RWPE1 (cell line): Measurements from ENCODE around the gene TEX2.
"Not testable (repeated sequence)": the region's sequence is repeated elsewhere in the genome, so short reads cannot be mapped to it uniquely, and the experiment has no call there.

Source experiments
- CTCF ChIA-PET: fragments of 350-600 bp; sonication (Branson Sonifier 250); formaldehyde crosslinking; extraction: SDS; loops from one replicate; lab custom pipeline; 2021; lab: Yijun Ruan, JAX
- POLR2A ChIA-PET: fragments of 400-600 bp; formaldehyde crosslinking; extraction: SDS; loops from one replicate; lab custom pipeline; 2020; ENCODE audit warnings: antibody characterized with exemption; ENCODE audit not compliant: low non-redundant PET; lab: Yijun Ruan, JAX
- DNase-seq: peaks from one replicate; pipeline ENCODE4 v3.0.0; 2012; ENCODE audit warnings: low spot score
- H3K27ac ChIP-seq: fragments of 450-650 bp; 2 replicates; pipeline ENCODE4 v1.5.1; 2017
- TF ChIP-seq, protein P1 (sequence below): fragments of 450-650 bp; conservative IDR thresholded peaks from 2 replicates; pipeline ENCODE4 v1.5.1; 2017; ENCODE audit warnings: low read depth, mild to moderate bottlenecking

Gene TEX2

GRCh38 chr17:64226132-64226531 is 36.9 kb downstream of the TEX2 start:
- ChIA-PET POLR2A (no interaction called here), CTCF (no interaction called here)
- TF ChIP-seq, protein P1, sequence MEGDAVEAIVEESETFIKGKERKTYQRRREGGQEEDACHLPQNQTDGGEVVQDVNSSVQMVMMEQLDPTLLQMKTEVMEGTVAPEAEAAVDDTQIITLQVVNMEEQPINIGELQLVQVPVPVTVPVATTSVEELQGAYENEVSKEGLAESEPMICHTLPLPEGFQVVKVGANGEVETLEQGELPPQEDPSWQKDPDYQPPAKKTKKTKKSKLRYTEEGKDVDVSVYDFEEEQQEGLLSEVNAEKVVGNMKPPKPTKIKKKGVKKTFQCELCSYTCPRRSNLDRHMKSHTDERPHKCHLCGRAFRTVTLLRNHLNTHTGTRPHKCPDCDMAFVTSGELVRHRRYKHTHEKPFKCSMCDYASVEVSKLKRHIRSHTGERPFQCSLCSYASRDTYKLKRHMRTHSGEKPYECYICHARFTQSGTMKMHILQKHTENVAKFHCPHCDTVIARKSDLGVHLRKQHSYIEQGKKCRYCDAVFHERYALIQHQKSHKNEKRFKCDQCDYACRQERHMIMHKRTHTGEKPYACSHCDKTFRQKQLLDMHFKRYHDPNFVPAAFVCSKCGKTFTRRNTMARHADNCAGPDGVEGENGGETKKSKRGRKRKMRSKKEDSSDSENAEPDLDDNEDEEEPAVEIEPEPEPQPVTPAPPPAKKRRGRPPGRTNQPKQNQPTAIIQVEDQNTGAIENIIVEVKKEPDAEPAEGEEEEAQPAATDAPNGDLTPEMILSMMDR, result no peak
- DNase-seq, result no peak
- H3K27ac ChIP-seq, result no peak overlapping the region

DNA sequence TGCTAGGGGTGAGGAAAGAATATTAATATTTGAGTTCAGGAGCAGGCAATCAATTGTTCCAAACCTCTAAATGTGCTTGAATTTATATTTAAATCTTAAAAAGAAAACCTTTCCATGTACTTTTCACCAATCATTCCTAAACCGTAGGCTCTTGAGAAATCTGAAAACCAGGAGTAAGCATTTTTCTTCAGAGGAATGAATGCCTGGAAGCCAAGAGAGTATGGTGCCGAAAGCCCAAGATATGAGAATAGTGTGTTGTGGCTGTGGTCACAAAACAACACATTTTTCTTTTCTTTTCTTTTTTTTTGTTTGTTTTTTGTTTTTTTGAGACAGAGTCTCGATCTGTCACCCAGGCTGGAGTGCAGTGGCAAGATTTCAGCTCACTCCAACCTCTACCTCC is 37.6 kb downstream of the TEX2 start:
- ChIA-PET CTCF (no interaction called here), POLR2A (no interaction called here)
- TF ChIP-seq, protein P1, result no peak

GRCh38 chr17:64223931-64224629 is 39.0 kb downstream of the TEX2 start:
- TF ChIP-seq, protein P1, result no peak
- DNase-seq, result no peak
- CTCF ChIA-PET, result interaction anchor here (0.7 kb wide), 1 partner anchor 84 kb away, joined by 3 read pairs; no protein-coding TSS in a partner anchor
- POLR2A ChIA-PET, result no interaction called here
- no peak overlapping the region for H3K27ac ChIP-seq

More for the DNA sequence above, 37.6 kb downstream of the TEX2 start:
- no peak for DNase-seq
- H3K27ac ChIP-seq, result no peak overlapping the region

DNA sequence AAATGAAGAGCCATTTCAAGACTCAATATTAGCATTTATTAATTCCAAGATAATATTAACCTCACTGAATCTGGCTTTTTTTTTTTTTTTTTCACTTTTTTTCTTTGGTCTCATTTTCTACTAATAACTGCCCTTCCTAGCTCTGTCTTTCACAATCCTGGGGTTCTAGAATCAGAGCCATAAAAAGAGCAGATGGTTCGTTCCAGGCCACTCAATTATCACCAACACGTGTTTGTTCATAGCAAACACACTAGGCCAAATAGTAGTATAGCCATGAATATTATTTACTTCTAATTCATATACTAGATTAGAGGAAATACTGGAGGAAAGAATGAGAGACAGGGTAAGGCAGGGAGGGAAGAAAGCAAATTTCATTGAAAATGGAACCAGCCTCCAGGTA is 39.8 kb downstream of the TEX2 start:
- TF ChIP-seq, protein P1, result no peak
- no peak for DNase-seq
- H3K27ac ChIP-seq, result no peak overlapping the region
- ChIA-PET POLR2A (no interaction called here), CTCF (interaction anchor here (0.8 kb wide), 1 partner anchor 17 kb away, joined by 3 read pairs; no protein-coding TSS in a partner anchor)

GRCh38 chr17:64221679-64222078 is 41.4 kb downstream of the TEX2 start:
- CTCF ChIA-PET, result no interaction called here

DNA sequence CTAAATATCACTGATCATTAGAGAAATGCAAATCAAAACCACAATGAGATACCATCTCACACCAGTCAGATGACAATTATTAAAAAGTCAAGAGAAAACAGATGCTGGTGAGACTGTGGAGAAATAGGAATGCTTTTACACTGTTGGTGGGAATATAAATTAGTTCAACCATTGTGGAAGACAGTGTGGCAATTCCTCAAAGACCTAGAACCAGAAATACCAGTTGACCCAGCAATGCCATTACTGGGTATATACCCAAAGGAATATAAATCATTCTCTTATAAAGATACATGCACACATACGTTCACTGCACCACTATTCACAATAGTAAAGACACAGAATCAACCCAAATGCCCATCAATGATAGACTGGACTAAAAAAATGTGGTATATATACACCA is 42.5 kb downstream of the TEX2 start:
- H3K27ac ChIP-seq, DNase-seq, POLR2A ChIA-PET, CTCF ChIA-PET: not testable (repeated sequence)

More at GRCh38 chr17:64221679-64222078, 41.4 kb downstream of the TEX2 start:
- POLR2A ChIA-PET, result no interaction called here
- TF ChIP-seq, protein P1, result no peak
- H3K27ac ChIP-seq, result no peak overlapping the region
- DNase-seq, result no peak

GRCh38 chr17:64219571-64219970 is 43.5 kb downstream of the TEX2 start:
- no peak overlapping the region for H3K27ac ChIP-seq
- TF ChIP-seq, protein P1, result no peak
- CTCF ChIA-PET, result no interaction called here
- DNase-seq, result no peak
- POLR2A ChIA-PET, result no interaction called here
